Left ventricle myocardium inferior (tissue), 1 donor: ENCODE measurements around the gene MTG1. TPM values are rescaled to one million over a fixed set of nuclear protein-coding genes. Genes with fewer than 3 reads are reported as not detected.

Experiments
- DNase-seq: peaks from one replicate; pipeline ENCODE4 v3.0.0-alpha.2; 2020
- H3K27ac ChIP-seq: fragments of 200-600 bp; replicated peaks from 2 replicates; pipeline ENCODE4 v1.8.0; 2021
- H3K27me3 ChIP-seq: fragments of 200-600 bp; 2 replicates; pipeline ENCODE4 v1.8.0; 2021; ENCODE audit warnings: low read depth
- H3K36me3 ChIP-seq: fragments of 200-600 bp; 2 replicates; pipeline ENCODE4 v1.8.0; 2021
- H3K4me1 ChIP-seq: fragments of 200-600 bp; 2 replicates; pipeline ENCODE4 v1.8.0; 2021
- H3K4me3 ChIP-seq: fragments of 200-600 bp; 2 replicates; pipeline ENCODE4 v1.8.0; 2021; ENCODE audit warnings: mild to moderate bottlenecking, moderate library complexity
- H3K9me3 ChIP-seq: fragments of 200-600 bp; replicated peaks from 2 replicates; pipeline ENCODE4 v1.8.0; 2021
- CTCF ChIP-seq: fragments of 200-600 bp; IDR thresholded peaks from 2 replicates; pipeline ENCODE4 v1.8.0; 2021; ENCODE audit warnings: antibody characterized with exemption, mild to moderate bottlenecking, borderline replicate concordance
- intact Hi-C: fragments of 100-400 bp; cut with micrococcal nuclease; formaldehyde crosslinking; loops from one replicate; pipeline ENCODE4 v1.11.0; 2022
- total RNA-seq: library from RNA; stranded (reverse); fragmentation: NEBNext Ultra II Directional; extraction: Animal tissue kit (Norgen Biotek cat#: 25700); gene quantifications from one replicate; pipeline ENCODE4 v1.2.1, GENCODE V29; 2021
- donor health status: DM: no; HTN: yes; CAD: no; lungs with severe emphysema.

MTG1 gene
- total RNA-seq, 1 donor from 2014 or later, result 14.0 TPM

- no peaks in the 10 kb centered on the region for H3K27me3 ChIP-seq
- no peak overlapping the region for H3K27ac ChIP-seq
- TF ChIP-seq CTCF, result no peak
- no peak overlapping the region for H3K4me3 ChIP-seq
- DNase-seq, result no peak
- peaks cover 45% of the 10 kb centered on the region for H3K36me3 ChIP-seq
- peaks cover 33% of the 10 kb centered on the region for H3K4me1 ChIP-seq
- intact Hi-C loops, result no loop called here
- H3K9me3 ChIP-seq, result no peaks in the 10 kb centered on the region
Observed at GRCh38 chr10:133361227-133361626, 32.7 kb upstream of the MTG1 start.

GRCh38 chr10:133361773-133362441 is 32.0 kb upstream of the MTG1 start:
- intact Hi-C loops, result no loop called here
- H3K27ac ChIP-seq, result no peak overlapping the region
- H3K4me3 ChIP-seq, result no peak overlapping the region
- no peaks in the 10 kb centered on the region for H3K27me3 ChIP-seq
- DNase-seq, result no peak
- TF ChIP-seq CTCF, result no peak
- H3K9me3 ChIP-seq, result no peaks in the 10 kb centered on the region
- peaks cover 26% of the 10 kb centered on the region for H3K4me1 ChIP-seq
- H3K36me3 ChIP-seq, result peaks cover 52% of the 10 kb centered on the region

GRCh38 chr10:133362846-133363245 is 31.1 kb upstream of the MTG1 start:
- Histone ChIP-seq H3K36me3 (peaks cover 56% of the 10 kb centered on the region), H3K27ac (no peak overlapping the region), H3K4me3 (no peak overlapping the region), H3K9me3 (no peaks in the 10 kb centered on the region), H3K4me1 (peaks cover 17% of the 10 kb centered on the region), H3K27me3 (no peaks in the 10 kb centered on the region)
- TF ChIP-seq CTCF, result no peak
- no peak for DNase-seq
- intact Hi-C loops, result no loop called here

- H3K4me1 ChIP-seq, result peaks cover 8% of the 10 kb centered on the region
- DNase-seq, result no peak
- H3K36me3 ChIP-seq, result peaks cover 76% of the 10 kb centered on the region
- no peak overlapping the region for H3K4me3 ChIP-seq
- no peaks in the 10 kb centered on the region for H3K27me3 ChIP-seq
- no peaks in the 10 kb centered on the region for H3K9me3 ChIP-seq
- intact Hi-C loops, result no loop called here
- peak overlapping the region; percentile 58 for H3K27ac ChIP-seq
- TF ChIP-seq CTCF, result no peak
Observed at GRCh38 chr10:133364645-133365431, 29.1 kb upstream of the MTG1 start.

- no peak for TF ChIP-seq CTCF
- peaks cover 84% of the 10 kb centered on the region for H3K36me3 ChIP-seq
- DNase-seq, result no peak
- peaks cover 8% of the 10 kb centered on the region for H3K4me1 ChIP-seq
- H3K27ac ChIP-seq, result peak overlapping the region; percentile 58
- intact Hi-C loops, result no loop called here
- H3K9me3 ChIP-seq, result no peaks in the 10 kb centered on the region
- H3K27me3 ChIP-seq, result no peaks in the 10 kb centered on the region
- no peak overlapping the region for H3K4me3 ChIP-seq
Observed at GRCh38 chr10:133365461-133366129, 28.4 kb upstream of the MTG1 start.
